ENCODE measurements around the gene ITGAV. TPM values are rescaled to one million over a fixed set of nuclear protein-coding genes. Genes with fewer than 3 reads are reported as not detected.
A peak's percentile ranks its signal among the peaks of the same experiment; 100 is the strongest.

ITGAV gene
- total RNA-seq, 4 donors from 2014 or later = 98.4 to 117 (median 105) TPM

DNA sequence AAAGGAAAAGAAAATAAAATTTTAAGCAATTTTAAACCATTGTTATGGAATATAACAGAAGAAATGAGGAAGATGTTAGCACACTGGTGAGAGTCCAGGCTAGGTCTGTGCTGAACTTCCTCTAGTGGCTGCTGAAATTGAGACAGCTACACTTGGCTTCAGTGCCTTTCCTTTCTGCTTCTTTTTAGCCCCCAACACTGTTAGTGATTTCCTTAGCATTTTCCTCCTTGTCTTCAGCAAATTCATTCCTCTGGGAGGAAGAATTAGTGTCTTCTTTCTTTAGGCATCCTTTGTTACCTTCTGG lies 47.6 kb downstream of the ITGAV start:
- no peak overlapping the region for H3K4me3 ChIP-seq
- no peak for DNase-seq (ENCODE audit: extremely low spot score)
- peaks cover 0 to 5% (median 2%) of the 10 kb centered on the region in 4 donors for H3K4me1 ChIP-seq
- intact Hi-C loops (cut with DNase I) = no loop called here
- H3K36me3 ChIP-seq = peaks cover 7 to 60% (median 32%) of the 10 kb centered on the region in 4 donors
- no peaks in the 10 kb centered on the region for H3K9me3 ChIP-seq
- H3K27ac ChIP-seq (replicated peaks in 1 of 4) = no peak overlapping the region
- H3K27me3 ChIP-seq = no peaks in the 10 kb centered on the region
- TF ChIP-seq, protein P1, sequence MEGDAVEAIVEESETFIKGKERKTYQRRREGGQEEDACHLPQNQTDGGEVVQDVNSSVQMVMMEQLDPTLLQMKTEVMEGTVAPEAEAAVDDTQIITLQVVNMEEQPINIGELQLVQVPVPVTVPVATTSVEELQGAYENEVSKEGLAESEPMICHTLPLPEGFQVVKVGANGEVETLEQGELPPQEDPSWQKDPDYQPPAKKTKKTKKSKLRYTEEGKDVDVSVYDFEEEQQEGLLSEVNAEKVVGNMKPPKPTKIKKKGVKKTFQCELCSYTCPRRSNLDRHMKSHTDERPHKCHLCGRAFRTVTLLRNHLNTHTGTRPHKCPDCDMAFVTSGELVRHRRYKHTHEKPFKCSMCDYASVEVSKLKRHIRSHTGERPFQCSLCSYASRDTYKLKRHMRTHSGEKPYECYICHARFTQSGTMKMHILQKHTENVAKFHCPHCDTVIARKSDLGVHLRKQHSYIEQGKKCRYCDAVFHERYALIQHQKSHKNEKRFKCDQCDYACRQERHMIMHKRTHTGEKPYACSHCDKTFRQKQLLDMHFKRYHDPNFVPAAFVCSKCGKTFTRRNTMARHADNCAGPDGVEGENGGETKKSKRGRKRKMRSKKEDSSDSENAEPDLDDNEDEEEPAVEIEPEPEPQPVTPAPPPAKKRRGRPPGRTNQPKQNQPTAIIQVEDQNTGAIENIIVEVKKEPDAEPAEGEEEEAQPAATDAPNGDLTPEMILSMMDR (IDR thresholded peaks at IDR 0.05) = no peak
- no peak for TF ChIP-seq POLR2AphosphoS5 (IDR thresholded peaks at IDR 0.05)
- TF ChIP-seq EP300 (IDR thresholded peaks at IDR 0.05) = no peak
- no peak for TF ChIP-seq POLR2A (IDR thresholded peaks at IDR 0.05; ENCODE audit: low read depth)

DNA sequence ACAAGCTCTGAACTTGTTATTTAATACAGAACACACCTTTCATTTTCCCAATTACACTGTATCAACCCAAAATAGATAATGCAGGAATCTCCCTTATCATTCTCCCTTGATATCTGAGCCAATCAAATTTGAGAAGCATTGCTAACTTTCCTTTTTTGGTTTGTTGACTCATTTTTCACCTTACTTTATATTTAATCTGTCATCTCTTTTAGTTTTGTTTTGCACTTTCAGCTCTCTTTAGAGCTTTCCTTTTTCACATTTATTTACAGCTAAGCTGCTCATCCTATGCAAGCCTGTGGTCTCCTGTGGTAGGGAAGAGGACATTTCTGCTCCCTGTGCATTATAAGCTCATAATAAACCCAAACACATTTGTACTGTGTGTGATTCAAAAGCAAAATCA lies 50.1 kb downstream of the ITGAV start:
- no peak for DNase-seq (ENCODE audit: extremely low spot score)
- peaks cover 13 to 84% (median 51%) of the 10 kb centered on the region in 4 donors for H3K36me3 ChIP-seq
- intact Hi-C loops (cut with DNase I) = loop anchor here (5.0 kb wide), 1 partner anchor 43 kb away; no protein-coding TSS in a partner anchor
- H3K4me3 ChIP-seq = no peak overlapping the region
- TF ChIP-seq POLR2A (IDR thresholded peaks at IDR 0.05; ENCODE audit: low read depth) = no peak
- TF ChIP-seq EP300 (IDR thresholded peaks at IDR 0.05) = no peak
- TF ChIP-seq, protein P1 (IDR thresholded peaks at IDR 0.05) = no peak
- no peak for TF ChIP-seq POLR2AphosphoS5 (IDR thresholded peaks at IDR 0.05)
- peaks cover 0 to 5% (median 2%) of the 10 kb centered on the region in 4 donors for H3K4me1 ChIP-seq
- H3K27ac ChIP-seq (replicated peaks in 1 of 4) = no peak overlapping the region
- H3K9me3 ChIP-seq = no peaks in the 10 kb centered on the region
- no peaks in the 10 kb centered on the region for H3K27me3 ChIP-seq

DNA sequence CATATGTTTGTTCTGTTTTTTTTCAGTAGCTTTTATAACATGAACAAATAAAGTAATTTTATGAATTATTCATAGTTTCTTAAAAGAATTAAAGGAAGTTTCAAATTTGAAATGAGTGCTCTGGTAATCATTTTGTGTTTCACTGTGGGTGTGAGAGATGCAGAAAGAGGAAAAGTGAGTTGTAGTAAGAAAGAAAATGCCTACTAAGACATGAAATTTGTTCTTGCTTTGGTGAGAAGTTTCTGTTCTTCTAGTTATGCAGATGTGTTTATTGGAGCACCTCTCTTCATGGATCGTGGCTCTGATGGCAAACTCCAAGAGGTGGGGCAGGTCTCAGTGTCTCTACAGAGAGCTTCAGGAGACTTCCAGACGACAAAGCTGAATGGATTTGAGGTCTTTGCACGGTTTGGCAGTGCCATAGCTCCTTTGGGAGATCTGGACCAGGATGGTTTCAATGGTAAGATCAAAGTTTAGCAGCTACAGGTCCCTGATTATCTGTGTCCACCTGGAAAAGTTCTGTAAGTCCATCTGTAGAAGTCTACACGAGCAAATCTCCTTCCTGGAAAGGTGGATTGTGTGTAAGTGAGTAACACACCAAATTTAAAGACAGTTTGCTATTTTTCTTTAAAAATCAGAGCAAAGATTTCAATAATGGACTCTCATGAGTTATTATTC lies 51.4 kb downstream of the ITGAV start:
- H3K4me1 ChIP-seq = peaks cover 0 to 5% (median 2%) of the 10 kb centered on the region in 4 donors
- TF ChIP-seq EP300 (IDR thresholded peaks at IDR 0.05) = no peak
- TF ChIP-seq POLR2AphosphoS5 (IDR thresholded peaks at IDR 0.05) = no peak
- TF ChIP-seq, protein P1 (IDR thresholded peaks at IDR 0.05) = no peak
- no peak for TF ChIP-seq POLR2A (IDR thresholded peaks at IDR 0.05; ENCODE audit: low read depth)
- no peak overlapping the region for H3K4me3 ChIP-seq
- peak overlapping the region in 1 of 4 donors; percentile 30 for H3K27ac ChIP-seq (replicated peaks in 1 of 4)
- DNase-seq (ENCODE audit: extremely low spot score) = no peak
- intact Hi-C loops (cut with DNase I) = loop anchor here (1.0 to 5.0 kb wide), 2 partner anchors 44 to 137 kb away; no protein-coding TSS in a partner anchor
- 67% methylated on average over 2 of the region's 4 CpGs for WGBS
- H3K9me3 ChIP-seq = no peaks in the 10 kb centered on the region
- no peaks in the 10 kb centered on the region for H3K27me3 ChIP-seq
- H3K36me3 ChIP-seq = peaks cover 13 to 86% (median 53%) of the 10 kb centered on the region in 4 donors

DNA sequence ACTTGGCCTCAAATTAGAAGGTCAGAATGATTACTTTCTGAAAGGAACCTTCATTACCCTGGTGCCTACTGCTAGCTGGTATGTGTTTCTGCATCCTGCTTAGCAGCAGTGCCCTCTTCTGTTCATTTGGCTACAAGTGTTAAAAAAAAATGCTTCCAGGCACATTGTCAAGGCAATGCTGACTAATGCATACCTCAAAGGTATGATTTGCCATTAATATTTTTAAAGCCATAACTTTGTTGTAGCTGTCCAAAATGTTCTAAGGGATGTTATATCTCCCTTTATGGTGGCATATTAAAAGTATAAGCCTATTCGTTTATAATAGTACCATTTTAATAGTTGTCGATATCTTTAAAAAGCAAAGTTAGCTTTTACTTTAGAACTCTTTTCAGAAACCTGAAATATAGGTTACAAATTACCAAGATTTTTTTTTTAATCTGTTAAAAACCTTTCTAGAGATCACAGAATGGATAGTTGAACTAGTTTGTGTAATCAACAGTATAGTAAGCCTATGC lies 52.0 kb downstream of the ITGAV start:
- Histone ChIP-seq H3K4me1 (peaks cover 0 to 5% (median 2%) of the 10 kb centered on the region in 4 donors), H3K4me3 (no peak overlapping the region), H3K9me3 (no peaks in the 10 kb centered on the region), H3K36me3 (peaks cover 16 to 88% (median 55%) of the 10 kb centered on the region in 4 donors), H3K27me3 (no peaks in the 10 kb centered on the region), H3K27ac (replicated peaks in 1 of 4) (no peak overlapping the region)
- 75% methylated on average over 2 of the region's 2 CpGs for WGBS
- no peak for DNase-seq (ENCODE audit: extremely low spot score)
- TF ChIP-seq POLR2A (IDR thresholded peaks at IDR 0.05; ENCODE audit: low read depth) (no peak), POLR2AphosphoS5 (IDR thresholded peaks at IDR 0.05) (peak in 1 of 2 donors; percentile 30), EP300 (IDR thresholded peaks at IDR 0.05) (no peak)
- TF ChIP-seq, protein P1 (IDR thresholded peaks at IDR 0.05) = peak; percentile 62 to 78 (median 73)
- intact Hi-C loops (cut with DNase I) = loop anchor here (1.0 to 5.0 kb wide), 2 partner anchors 45 to 138 kb away; no protein-coding TSS in a partner anchor

All from esophagus muscularis mucosa (tissue), 4 donors.